Tibial artery (tissue), 4 donors: ENCODE results near the gene NFX1.

Experiments used
- DNase-seq, 2 donors: peaks; one replicate each; pipeline ENCODE4 v3.0.0-alpha.2; 2019
- H3K27ac ChIP-seq, 2 donors: fragments of 200-600 bp; sonication (generic) in 1 of 2; 1 replicate in 1 of 2; 2 replicates in 1 of 2; pipeline ENCODE4 v1.5.1; 2018 to 2019; ENCODE audit warnings: mild to moderate bottlenecking in 1 of 2
- H3K27me3 ChIP-seq, 2 donors: fragments of 200-600 bp; sonication (generic) in 1 of 2; one replicate each; pipeline versions ENCODE4 v1.5.1 to v1.6.0; 2016 to 2019
- H3K36me3 ChIP-seq, 3 donors: fragments of 200-600 bp; sonication (generic) in 2 of 3; one replicate each; pipeline ENCODE4 v1.5.1; 2016 to 2019; ENCODE audit warnings: mild to moderate bottlenecking in 2 of 3
- H3K4me1 ChIP-seq, 4 donors: fragments of 200-600 bp; sonication (generic) in 2 of 4; 1 replicate in 3 of 4; 2 replicates in 1 of 4; pipeline ENCODE4 v1.5.1; 2016 to 2019
- H3K4me3 ChIP-seq, 2 donors: fragments of 200-600 bp; sonication (generic) in 1 of 2; 1 replicate in 1 of 2; 2 replicates in 1 of 2; pipeline ENCODE4 v1.5.1; 2018 to 2019; ENCODE audit warnings: mild to moderate bottlenecking in 2 of 2
- H3K9me3 ChIP-seq, 3 donors: fragments of 200-600 bp; sonication (generic) in 1 of 3; one replicate each; pipeline ENCODE4 v1.5.1; 2016 to 2019
- intact Hi-C: fragments of 100-400 bp; cut with DNase I; formaldehyde crosslinking; loops from one replicate; pipeline ENCODE4 v1.15.0; 2023; ENCODE audit warnings: low total_unique reads
- TF ChIP-seq, protein P1 (sequence below), 2 experiments: fragments of 200-600 bp in 1 of 2; fragments of 450-650 bp in 1 of 2; IDR thresholded peaks; one replicate each; pipeline ENCODE4 v1.5.1; 2017 to 2019; ENCODE audit warnings: antibody characterized with exemption in 2 of 2, mild to moderate bottlenecking in 1 of 2, moderate library complexity in 1 of 2

The NFX1 gene

DNA sequence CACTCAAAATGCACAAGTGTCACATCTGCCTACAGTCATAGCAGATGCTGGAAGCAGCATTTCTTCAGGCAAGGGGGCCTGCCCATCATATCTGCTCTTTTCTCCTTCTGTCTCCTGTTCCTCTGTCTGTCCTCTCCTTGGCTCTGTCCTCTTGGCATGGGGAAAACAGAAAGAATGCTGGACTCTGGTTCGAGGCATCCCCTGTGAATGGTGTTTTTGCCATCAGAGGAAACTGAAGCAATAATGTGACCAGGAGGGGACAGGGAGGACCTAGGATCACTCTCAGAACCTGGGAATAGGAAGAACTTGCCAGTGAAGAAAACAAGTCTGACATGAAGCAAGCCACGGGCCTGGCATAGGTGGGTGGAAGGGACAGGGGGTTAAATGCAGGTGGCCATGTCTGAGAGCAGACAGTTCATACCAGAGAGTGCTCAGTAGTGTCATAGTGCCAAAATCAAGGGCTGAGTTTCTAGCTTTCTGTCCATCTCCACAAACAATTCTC is 76.7 kb downstream of the NFX1 start:
- intact Hi-C loops, result no loop called here
- Histone ChIP-seq H3K9me3 (no peaks in the 10 kb centered on the region), H3K27ac (no peak overlapping the region), H3K36me3 (peaks cover 67 to 88% (median 67%) of the 10 kb centered on the region in 3 donors), H3K4me3 (no peak overlapping the region), H3K4me1 (no peaks in the 10 kb centered on the region), H3K27me3 (no peaks in the 10 kb centered on the region)
- TF ChIP-seq, protein P1, sequence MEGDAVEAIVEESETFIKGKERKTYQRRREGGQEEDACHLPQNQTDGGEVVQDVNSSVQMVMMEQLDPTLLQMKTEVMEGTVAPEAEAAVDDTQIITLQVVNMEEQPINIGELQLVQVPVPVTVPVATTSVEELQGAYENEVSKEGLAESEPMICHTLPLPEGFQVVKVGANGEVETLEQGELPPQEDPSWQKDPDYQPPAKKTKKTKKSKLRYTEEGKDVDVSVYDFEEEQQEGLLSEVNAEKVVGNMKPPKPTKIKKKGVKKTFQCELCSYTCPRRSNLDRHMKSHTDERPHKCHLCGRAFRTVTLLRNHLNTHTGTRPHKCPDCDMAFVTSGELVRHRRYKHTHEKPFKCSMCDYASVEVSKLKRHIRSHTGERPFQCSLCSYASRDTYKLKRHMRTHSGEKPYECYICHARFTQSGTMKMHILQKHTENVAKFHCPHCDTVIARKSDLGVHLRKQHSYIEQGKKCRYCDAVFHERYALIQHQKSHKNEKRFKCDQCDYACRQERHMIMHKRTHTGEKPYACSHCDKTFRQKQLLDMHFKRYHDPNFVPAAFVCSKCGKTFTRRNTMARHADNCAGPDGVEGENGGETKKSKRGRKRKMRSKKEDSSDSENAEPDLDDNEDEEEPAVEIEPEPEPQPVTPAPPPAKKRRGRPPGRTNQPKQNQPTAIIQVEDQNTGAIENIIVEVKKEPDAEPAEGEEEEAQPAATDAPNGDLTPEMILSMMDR (IDR thresholded peaks at IDR 0.05), result no peak
- DNase-seq, result no peak

DNA sequence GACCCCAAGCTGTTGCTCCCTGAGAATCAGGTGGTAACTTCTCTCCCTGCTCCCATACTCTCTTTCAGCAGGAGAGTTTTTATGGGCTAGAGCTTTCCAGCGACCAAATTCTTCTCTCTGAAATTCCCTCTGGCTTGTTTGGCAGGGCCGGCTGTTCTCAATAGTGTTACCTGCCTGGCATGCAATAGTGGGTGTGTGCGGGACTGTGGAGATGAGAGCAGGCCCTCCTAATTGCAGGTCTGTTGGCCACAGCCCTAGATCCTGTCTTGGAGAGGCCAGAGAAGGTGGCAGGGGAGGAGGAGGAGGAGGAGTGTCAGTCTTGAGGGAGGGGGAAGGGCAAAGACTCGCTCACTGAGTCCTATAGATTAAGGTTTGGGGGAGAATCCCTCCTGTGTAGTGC is 82.6 kb downstream of the NFX1 start:
- Histone ChIP-seq H3K9me3 (no peaks in the 10 kb centered on the region), H3K27me3 (no peaks in the 10 kb centered on the region), H3K36me3 (peaks cover 31 to 50% (median 34%) of the 10 kb centered on the region in 3 donors), H3K27ac (no peak overlapping the region), H3K4me1 (peaks cover 0 to 6% (median 0%) of the 10 kb centered on the region in 4 donors), H3K4me3 (no peak overlapping the region)
- intact Hi-C loops, result loop anchor here (5.0 kb wide), 1 partner anchor 94 kb away; no protein-coding TSS in a partner anchor
- DNase-seq, result no peak
- TF ChIP-seq, protein P1 (IDR thresholded peaks at IDR 0.05), result no peak

DNA sequence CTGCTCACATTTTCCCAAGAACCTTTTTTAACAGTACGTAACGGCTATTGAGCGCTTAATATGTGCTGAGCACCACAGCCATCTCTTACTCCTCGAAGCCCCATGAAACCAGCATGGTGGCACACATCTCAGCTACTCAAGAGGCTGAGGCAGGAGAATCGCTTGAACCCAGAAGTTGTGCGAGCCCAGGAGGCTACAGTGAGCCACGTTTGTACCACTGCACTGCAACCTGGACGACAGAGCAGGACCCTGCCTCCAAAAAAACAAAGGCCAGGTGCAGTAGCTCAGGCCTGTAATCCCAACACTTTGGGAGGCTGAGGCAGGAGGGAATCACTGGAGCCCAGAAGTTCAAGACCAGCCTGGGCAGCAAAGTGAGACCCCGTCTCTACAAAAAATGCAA is 83.9 kb downstream of the NFX1 start:
- TF ChIP-seq, protein P1 (IDR thresholded peaks at IDR 0.05), result no peak
- Histone ChIP-seq H3K27me3 (no peaks in the 10 kb centered on the region), H3K27ac (no peak overlapping the region), H3K4me3 (no peak overlapping the region), H3K36me3 (peaks cover 20 to 38% (median 22%) of the 10 kb centered on the region in 3 donors), H3K9me3 (no peaks in the 10 kb centered on the region), H3K4me1 (peaks cover 0 to 6% (median 0%) of the 10 kb centered on the region in 4 donors)
- no peak for DNase-seq
- intact Hi-C loops, result loop anchor here (5.0 kb wide), 1 partner anchor 93 kb away; no protein-coding TSS in a partner anchor

DNA sequence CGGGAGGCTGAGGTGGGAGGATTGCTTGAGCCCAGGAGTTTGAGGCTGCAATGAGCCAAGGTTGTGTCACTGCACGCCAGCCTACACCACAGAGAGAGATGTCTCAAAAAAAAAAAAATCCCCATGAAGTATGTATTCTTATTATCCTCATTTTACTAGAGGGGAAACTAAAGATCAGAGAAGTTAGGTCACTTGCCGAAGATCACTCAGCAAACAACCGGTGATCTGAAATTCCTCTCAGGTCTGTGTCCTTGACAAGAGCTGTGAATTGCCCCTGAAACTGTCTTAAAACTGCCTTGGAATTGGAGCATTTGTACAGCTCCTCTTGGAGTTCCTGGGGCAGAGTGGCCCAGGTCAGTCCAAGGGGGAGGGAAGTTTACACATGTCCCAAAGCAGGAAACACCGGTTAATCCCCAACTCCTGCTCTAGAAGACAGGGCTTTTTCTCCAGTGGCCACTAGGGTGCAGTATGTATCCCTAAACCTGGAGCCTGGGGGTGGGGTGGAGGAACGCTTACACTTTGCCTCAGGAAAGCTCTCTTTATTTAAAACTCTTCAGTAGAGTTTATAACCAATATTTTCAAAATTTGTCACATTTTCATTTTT is 84.4 kb downstream of the NFX1 start:
- peaks cover 19 to 32% (median 20%) of the 10 kb centered on the region in 3 donors for H3K36me3 ChIP-seq
- intact Hi-C loops, result loop anchor here (5.0 kb wide), 2 partner anchors 43 to 93 kb away; no protein-coding TSS in a partner anchor
- no peaks in the 10 kb centered on the region for H3K27me3 ChIP-seq
- peak overlapping the region in 1 of 2 donors; percentile 45 for H3K27ac ChIP-seq
- no peaks in the 10 kb centered on the region for H3K9me3 ChIP-seq
- peaks cover 0 to 6% (median 0%) of the 10 kb centered on the region in 4 donors for H3K4me1 ChIP-seq
- peak overlapping the region; percentile 6 to 25 for H3K4me3 ChIP-seq
- peak; percentile 81 to 87 for DNase-seq
- TF ChIP-seq, protein P1 (IDR thresholded peaks at IDR 0.05), result peak; percentile 83 to 89

DNA sequence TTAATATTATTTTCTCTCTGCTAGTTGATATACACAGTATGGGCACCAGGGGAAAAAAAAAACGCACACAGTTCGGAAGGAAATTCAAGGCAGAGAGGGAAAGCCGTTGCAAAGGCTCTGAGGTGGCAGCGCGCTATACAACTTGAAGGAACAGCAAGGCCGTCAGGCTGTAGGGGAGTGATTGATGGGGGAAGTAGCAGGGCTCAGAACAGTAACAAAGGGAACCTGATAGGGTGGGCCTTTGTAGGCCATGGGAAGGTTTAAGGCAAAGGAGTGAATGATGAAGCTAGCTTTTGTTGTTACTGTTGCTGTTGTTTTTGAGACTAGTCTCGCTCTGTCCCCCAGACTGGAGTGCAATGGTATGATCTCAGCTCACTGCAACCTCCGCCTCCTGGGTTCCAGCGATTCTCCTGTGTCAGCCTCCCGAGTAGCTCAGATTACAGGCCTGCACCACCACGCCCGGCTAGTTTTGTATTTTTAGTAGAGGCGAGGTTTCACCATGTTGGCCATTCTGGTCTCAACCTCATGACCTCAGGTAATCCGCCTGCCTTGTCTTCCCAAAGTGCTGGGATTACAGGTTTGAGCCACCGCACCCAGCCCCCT is 85.0 kb downstream of the NFX1 start:
- H3K27ac ChIP-seq, result peak overlapping the region in 1 of 2 donors; percentile 45
- H3K9me3 ChIP-seq, result no peaks in the 10 kb centered on the region
- peaks cover 0 to 6% (median 0%) of the 10 kb centered on the region in 4 donors for H3K4me1 ChIP-seq
- intact Hi-C loops, result loop anchor here (5.0 kb wide), 1 partner anchor 42 kb away; no protein-coding TSS in a partner anchor
- H3K4me3 ChIP-seq, result peak overlapping the region; percentile 6 to 25
- DNase-seq, result no peak
- TF ChIP-seq, protein P1 (IDR thresholded peaks at IDR 0.05), result no peak
- no peaks in the 10 kb centered on the region for H3K27me3 ChIP-seq
- peaks cover 13 to 26% (median 14%) of the 10 kb centered on the region in 3 donors for H3K36me3 ChIP-seq
